GM21423 (cell line): ENCODE measurements around the gene UBE3C.

Experiments used
- ATAC-seq: cut with Tn5 transposase; IDR thresholded peaks from one replicate; pipeline ENCODE4 v1.9.1; 2021; ENCODE audit warnings: mild to moderate bottlenecking, moderate library complexity; ENCODE audit not compliant: unreplicated experiment

The UBE3C gene

GRCh38 chr7:157291404-157292080 is 152.8 kb downstream of the UBE3C start:
- no peak for ATAC-seq

- no peak for ATAC-seq
Observed at GRCh38 chr7:157292258-157292657, 153.5 kb downstream of the UBE3C start.

- no peak for ATAC-seq
Observed at GRCh38 chr7:157292770-157293412, 154.2 kb downstream of the UBE3C start.

- ATAC-seq, result no peak
Observed at GRCh38 chr7:157293413-157293788, 154.7 kb downstream of the UBE3C start.

GRCh38 chr7:157294773-157295172 is 156.0 kb downstream of the UBE3C start:
- ATAC-seq, result no peak

- no peak for ATAC-seq
Observed at GRCh38 chr7:157295338-157295737, 156.6 kb downstream of the UBE3C start.

GRCh38 chr7:157297185-157297584 is 158.5 kb downstream of the UBE3C start:
- ATAC-seq, result no peak

- ATAC-seq, result no peak
Observed at GRCh38 chr7:157299317-157299612, 160.5 kb downstream of the UBE3C start.

- ATAC-seq, result no peak
Observed at GRCh38 chr7:157299613-157300368, 161.1 kb downstream of the UBE3C start.

- ATAC-seq, result no peak
Observed at GRCh38 chr7:157300369-157300825, 161.7 kb downstream of the UBE3C start.

GRCh38 chr7:157301610-157302120 is 162.9 kb downstream of the UBE3C start:
- no peak for ATAC-seq

GRCh38 chr7:157306846-157307838 is 168.4 kb downstream of the UBE3C start:
- ATAC-seq, result no peak

GRCh38 chr7:157309988-157310668 is 171.4 kb downstream of the UBE3C start:
- no peak for ATAC-seq

GRCh38 chr7:157310676-157311185 is 172.0 kb downstream of the UBE3C start:
- ATAC-seq, result no peak

- ATAC-seq, result no peak
Observed at GRCh38 chr7:157312941-157313340, 174.2 kb downstream of the UBE3C start.

GRCh38 chr7:157313645-157314044 is 174.9 kb downstream of the UBE3C start:
- ATAC-seq, result no peak

- ATAC-seq, result peak; percentile 75
Observed at GRCh38 chr7:157318015-157318706, 179.4 kb downstream of the UBE3C start.
